HG02759 (cell line): ENCODE measurements around the gene CWC27.

Source experiments
- ATAC-seq: cut with Tn5 transposase; IDR thresholded peaks from one replicate; pipeline ENCODE4 v1.9.1; 2021; ENCODE audit warnings: mild to moderate bottlenecking, moderate library complexity; ENCODE audit not compliant: unreplicated experiment

CWC27 gene, protein sequence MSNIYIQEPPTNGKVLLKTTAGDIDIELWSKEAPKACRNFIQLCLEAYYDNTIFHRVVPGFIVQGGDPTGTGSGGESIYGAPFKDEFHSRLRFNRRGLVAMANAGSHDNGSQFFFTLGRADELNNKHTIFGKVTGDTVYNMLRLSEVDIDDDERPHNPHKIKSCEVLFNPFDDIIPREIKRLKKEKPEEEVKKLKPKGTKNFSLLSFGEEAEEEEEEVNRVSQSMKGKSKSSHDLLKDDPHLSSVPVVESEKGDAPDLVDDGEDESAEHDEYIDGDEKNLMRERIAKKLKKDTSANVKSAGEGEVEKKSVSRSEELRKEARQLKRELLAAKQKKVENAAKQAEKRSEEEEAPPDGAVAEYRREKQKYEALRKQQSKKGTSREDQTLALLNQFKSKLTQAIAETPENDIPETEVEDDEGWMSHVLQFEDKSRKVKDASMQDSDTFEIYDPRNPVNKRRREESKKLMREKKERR

DNA sequence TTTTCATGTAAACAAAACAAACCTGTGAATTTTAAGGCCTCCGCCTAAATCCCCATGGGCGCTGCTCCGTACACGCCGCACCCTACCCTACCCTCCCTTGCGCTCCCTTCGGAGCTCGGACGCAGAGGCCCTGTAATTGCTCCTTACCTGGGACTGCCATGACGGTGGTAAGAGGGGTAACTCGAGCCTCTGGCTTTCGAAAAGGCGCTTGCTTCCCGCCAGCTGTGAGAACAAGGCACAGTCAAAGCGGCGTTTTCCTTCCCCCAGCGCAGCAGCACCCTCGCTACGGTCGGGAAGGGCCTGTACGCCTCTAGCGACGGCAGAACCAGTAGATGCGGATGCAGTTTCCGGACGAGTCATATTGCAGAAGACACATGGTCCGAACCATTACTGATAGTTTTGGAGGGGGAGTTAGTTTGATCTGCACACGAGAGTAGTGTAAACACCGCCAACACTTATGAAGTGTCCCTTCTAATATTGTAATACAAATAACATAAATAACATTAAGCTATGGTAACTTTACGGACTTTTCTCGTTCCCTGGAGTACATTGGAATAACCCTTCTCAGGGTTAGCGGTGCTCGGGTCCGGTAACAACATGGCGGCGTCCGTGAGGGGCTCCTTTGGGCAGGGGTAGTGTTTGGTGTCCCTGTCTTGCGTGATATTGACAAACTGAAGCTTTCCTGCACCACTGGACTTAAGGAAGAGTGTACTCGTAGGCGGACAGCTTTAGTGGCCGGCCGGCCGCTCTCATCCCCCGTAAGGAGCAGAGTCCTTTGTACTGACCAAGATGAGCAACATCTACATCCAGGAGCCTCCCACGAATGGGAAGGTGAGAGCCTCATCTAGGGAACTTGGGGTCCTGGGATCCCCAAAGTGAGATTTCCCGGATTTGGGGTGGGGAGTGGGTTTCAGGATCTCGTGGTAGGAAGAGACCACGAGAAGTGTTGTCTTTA lies at the start of gene CWC27, which contains the start of gene SREK1IP1:
Gene CWC27, plus strand, starts transcription at position 573 of the 955 bp plus-strand sequence. Its CDS starts 217 bp downstream, at position 790.
Gene SREK1IP1, minus strand, starts transcription at position 334 of the 955 bp plus-strand sequence. Its CDS starts 174 bp downstream, at position 160.
- ATAC-seq = peak; percentile 96

DNA sequence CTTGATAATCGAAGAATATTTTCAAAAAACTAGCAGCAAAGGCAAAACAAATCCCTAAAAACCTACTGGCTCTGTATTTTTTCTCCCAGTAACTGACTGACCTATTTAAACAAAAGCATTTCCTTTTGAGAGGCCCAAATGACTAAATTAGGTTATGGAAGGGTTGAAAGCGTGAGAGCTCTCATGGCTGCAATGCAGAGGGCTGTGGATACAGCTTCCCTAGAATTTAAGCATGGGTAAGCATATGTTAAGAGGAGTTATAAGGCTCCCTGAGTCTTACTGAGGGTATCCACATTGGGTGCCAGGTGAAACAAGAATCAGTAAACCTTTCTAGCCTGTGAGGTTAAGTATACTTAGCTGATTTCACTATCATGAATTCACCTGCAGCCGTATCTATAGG lies 46.1 kb upstream of the CWC27 start:
- ATAC-seq = no peak

DNA sequence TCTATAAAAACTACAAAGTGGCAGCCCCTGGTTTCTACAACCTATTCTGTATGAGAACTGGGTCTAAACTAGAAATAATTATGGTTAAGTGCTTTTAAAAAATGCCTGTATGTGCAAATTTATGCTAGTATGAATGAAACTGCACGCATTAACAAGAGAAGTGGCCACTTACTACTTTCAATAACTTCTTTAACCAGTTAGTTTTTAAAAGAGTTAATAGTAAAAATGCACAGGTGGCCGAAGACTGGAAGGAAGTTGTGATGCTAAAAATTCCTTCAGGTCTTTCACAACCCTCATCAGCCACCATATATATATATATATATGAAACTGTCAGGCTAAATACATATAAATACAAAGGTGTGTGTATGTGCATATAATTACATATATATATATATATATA lies 41.6 kb upstream of the CWC27 start:
- no peak for ATAC-seq

DNA sequence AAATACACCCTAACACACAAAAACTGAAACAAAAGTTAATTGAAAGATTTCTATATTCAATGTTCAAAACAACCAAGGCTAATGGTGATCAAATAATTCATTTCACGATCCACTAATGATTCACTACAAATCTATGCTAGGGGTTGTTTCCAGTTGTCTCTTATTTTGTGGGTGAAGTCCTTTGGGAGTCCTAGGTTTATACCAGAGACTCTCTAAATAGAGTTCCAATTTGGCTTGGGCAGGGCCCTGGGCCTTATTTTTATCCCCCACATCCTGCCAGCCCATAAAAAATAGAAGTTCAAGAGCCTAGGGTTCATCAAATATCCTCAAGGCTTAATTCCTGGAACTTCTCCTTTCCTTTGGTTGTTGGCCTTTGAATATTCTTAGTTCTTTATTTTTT lies 26.3 kb upstream of the CWC27 start:
- no peak for ATAC-seq

DNA sequence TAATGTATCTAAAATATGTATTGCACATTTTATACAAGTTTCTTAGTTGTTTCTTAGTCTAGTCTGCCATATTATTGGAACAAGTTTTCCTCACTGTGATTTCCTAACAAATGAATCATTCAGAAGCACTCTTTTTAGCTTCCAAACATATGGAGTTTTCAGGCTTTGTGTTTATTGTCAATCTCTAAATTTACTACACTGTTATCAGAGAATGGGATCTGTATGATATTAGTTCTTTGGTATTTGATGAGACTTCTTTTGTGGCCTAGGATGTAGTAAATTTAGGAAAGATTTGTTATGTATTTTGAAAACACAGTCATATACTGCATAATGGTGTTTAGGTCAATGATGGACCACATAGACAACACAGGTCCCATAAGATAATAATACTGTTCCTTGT lies 25.9 kb upstream of the CWC27 start:
- no peak for ATAC-seq

DNA sequence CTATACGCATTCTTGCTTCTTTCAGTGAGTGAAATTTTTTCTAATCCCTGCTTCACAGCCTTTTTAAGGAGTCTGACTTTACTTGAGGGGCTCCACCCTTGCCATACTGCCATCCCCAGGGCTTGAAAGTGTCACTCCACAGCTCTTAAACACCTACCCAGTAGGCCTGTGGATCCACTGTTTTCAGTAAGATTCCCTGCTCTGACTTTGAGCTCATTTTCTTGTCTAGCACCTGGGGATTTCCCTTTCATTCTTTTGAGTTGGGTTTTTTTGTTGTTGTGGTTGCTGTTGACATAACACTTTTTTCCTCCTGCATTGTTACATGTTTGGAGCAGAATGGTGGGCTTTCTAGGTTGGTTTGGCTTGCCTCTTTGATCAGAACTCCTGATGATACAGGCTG lies 23.8 kb upstream of the CWC27 start:
- no peak for ATAC-seq

DNA sequence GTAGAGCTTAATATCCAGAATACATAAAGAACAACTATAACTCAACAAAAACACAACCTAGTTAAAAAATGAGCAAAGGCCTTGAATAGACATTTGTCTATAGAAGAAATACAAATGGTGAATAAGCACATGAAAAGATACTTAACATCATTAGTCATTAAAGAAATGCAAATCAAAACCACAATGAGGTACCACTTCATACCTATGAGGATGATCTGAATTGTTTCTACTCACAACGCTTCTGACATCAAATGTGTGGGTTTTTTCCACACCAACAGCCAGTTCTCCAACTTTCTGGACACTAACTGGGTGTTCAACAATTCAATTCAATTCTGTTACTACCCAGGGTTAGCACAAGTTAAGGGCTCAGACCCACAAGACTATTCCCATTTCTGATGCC lies 22.3 kb upstream of the CWC27 start:
- no peak for ATAC-seq

DNA sequence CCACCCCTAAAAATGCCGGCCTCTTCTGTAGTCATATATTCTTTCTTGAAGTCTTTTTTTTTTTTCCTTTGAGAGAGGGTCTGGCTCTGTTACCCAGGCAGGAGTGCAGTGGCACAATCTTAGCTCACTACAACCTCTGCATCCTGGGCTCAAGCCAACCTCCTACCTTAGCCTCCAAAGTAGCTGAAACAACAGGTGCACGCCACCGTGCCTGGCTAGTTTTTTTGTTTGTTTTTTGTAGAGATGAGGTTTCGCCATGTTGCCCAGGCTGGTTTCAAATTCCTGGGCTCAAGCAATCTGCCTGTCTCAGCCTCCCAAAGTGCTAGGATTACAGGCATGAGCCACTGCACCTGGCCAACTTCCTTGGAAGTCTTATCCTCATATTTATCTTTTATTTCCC lies 19.3 kb upstream of the CWC27 start:
- ATAC-seq = no peak

DNA sequence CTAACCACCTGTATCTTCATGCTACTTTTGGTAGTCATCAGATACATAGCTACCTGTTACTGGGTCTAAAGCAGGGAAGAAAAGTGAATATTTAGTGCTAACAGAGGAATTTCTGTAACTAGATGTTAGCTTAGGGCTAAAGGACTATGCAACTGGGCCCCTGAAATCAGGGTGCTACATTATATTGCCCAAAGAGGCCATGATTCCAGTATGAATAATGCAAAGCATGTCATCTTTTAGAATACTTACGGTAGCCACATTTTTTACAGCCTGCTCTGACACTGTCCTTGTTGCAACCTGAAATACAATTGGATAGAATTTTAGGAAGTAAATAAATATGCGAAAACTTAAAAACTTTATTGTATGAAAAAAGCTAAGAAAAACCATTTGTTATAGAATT lies 14.7 kb upstream of the CWC27 start:
- ATAC-seq = no peak

DNA sequence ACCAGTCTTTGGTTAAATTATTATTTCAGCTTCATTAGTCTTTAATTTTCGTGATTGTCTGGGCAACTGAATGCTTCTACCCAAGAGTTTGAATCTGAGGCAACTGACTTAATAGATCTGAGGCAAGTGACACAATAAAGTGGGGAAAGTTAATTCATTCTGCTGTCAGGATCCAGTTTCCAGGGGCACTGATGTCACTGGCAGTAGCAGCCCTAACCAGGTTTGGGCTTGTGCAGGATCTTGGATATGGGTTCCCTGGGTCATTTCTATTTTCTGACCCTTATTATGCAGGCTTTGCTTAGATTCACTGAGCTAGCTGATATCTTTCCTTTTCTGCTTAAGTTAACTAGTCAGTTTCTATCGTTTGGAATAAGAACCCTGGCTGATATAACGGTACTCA lies 9.8 kb upstream of the CWC27 start:
- no peak for ATAC-seq

DNA sequence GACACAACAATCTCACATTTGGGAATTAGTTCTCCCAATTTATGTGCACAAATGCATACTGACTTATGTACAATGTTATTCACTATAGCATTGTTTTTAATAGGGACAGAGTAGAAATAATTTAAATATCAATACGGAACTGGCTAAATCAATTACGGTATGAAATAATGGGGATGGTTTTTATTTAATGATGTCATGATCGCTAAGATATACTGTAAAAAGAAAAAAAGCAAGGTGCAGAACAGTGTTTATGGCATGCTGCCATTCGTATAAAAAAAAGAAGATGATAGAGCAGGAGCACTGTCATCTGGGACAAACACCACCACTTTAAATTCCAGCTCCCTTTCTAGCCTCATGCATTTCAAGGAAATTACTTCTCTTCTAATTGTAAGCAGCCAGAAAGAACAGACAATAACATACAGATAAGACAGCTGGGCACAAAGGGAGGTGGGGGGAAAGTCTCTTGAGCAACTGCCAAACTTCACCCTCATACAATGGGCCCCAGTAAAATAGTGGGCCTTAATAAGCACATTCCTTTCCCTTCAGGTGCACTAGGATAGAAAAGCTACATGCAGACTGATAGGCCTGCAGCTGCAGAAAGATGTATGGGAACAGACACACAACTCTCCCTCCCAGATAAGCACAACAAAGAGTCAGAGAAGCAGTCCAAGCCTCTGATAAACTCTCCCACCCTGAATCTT lies 8.6 kb upstream of the CWC27 start:
- no peak for ATAC-seq

DNA sequence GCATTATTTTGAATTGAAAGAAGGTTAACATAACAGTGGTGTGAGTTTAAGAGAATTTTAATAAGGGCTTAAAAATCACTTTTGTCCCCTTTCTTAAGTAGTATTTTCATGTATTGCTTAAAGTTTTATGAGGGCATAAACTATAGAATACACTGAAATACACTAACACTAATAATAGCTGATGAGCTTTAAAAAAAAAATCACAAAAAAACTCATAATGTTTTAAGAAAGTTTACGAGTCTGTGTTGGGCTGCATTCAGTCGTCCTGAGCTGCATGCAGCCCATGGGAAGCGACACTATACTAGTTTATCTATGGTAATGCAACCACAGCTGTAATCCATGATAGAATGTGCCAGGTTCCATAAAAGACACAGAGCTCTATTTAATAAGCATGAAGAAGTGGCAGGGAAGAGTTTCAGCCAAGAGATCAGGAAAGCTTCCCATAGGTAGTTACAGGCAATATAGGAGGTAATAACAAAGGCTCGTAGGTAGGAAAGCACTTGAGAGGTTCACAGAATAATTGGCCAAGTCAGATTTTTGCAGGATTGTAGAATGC lies 4.7 kb upstream of the CWC27 start:
- ATAC-seq = no peak

DNA sequence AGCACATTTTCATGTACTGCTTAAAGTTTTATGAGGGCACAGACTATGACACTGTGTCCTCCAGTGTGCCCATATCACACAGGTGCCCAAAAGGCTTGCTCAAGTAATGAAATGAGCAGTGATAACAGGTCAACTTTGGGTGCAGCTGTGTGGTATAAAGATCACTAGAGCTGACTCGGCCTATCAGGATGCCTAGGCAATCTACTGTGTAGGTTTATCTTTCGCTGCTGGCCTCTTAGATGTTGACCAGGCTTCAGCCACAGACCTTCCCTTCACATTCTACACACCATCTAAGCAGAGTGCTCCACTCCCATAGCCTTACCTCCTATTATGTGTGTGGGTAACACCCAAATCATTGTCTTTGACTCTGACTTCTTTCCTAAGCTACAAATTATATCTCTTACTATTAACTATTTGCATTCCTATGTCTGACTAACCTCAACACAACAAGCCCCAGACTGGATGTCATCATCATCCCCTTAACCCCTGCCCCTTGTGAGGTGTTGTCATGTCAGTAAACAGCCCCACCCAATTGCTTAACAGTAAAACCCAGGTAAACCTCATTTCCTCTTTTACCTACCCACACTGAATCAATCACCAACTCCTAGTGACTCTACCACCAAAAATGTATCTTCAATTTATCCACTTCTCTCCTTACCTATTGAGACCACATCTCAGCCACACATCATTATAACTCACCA lies 2.8 kb upstream of the CWC27 start:
- ATAC-seq = no peak

DNA sequence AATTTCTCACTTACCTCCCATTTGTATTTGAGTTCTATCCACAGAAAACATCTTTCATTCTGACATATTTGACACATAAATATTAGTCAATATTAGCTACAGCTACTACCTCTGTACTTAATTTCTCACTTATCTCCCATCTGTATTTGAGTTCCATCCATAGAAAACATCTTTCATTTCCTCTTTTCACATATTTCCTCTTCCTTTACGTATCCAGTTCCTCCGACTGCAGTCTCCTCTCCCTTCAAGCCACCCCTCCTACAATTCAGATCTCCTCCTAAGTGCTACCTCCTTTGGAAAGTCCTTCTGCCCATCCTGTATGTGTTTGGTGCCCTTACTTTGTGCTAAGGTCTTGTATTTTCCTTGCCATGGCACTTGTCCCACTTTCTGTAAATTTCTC lies 1.8 kb upstream of the CWC27 start:
- no peak for ATAC-seq

DNA sequence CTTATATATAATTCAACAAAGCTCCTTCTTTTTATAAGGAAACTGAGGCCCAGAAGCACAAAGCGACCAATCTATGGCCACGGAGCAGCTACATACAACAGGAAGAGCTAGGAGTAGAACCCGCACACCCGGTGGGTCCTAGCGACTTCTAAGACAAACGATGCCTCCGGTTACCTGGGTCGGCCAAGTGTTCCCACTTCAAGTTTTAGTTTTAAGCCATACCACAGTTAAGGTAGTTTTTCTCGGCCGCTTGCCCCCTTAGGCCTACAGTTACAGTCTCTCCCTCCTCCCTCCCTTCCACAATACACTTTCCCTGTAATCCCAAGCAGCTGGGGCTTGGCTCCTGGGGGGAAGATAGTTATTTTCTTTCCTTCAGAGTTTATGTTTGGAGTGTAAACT lies 772 bp upstream of the CWC27 start:
- ATAC-seq = peak; percentile 13

DNA sequence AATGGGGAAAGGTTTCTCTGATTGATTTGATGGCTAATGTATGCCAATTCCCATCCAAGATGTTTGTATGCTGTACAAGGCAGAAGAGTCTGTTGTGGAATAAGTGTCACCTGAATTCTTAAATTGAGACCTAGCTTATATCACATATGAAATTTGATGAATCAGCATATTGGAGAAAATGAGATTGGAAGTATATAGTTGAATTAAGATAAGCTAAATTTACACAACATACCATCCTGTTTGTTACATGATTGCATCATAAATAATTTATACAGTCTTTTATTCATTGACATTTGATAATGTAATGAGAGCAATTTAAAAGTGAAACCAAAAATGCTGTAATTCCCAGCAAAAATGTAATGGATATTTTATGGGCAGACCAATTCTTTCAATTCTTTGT lies 1.1 kb downstream of the CWC27 start:
- ATAC-seq = no peak

DNA sequence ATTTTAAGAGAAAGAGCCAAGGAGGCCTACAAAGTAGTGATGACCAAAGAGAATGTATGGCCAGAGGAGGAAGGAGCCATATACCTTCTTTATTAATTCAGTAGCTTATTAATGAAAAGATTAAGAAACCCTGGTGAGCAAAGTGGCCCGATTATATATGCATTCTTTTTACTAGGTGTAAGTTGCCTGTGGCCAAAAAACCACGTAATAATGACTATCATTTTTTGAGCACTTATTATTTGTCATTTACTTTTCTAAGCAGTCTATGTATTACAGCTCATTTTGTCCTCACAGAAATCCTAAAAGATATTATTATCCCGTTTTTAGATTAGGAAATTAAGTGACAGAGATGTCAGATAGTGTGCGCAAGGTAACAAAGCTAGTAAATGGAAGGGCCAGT lies 3.0 kb downstream of the CWC27 start:
- no peak for ATAC-seq

DNA sequence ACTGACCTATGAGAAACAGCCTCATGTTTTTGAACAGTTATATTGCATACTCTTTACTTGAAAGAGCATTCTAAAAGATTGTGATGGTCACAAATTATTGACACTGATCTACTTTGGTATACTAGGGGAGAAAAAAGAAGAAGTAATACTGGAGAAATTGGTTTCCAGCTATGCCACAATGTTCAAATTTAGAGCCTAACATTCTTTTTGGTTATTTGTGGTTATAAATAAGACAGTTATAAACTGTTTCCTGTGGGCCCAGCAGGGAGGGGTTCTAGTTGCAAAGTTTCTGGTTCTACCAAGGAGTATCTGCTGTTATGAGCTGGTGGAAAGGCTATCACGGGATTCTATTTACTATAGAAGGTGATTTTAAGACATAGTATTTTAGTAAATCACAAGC lies 4.8 kb downstream of the CWC27 start:
- ATAC-seq = peak; percentile 55

DNA sequence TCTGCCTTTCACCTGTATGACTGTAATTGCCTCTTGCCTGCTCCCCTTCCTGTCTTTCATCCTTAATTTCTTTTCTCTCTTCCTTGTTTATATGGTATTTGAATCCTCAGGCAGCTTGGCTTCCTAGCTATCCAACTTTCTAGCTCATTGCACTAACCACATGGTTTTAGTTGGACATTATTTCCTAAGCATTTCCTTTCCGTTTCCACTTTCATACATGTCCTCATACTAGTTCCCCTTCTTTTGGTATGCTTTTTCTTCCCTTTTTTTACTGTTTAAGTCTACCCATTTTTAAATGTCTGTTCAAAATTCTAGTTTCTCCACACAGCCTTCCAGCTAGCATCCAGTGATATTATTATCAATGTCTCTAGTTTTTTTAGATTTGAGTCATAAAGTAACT lies 6.6 kb downstream of the CWC27 start:
- ATAC-seq = no peak

DNA sequence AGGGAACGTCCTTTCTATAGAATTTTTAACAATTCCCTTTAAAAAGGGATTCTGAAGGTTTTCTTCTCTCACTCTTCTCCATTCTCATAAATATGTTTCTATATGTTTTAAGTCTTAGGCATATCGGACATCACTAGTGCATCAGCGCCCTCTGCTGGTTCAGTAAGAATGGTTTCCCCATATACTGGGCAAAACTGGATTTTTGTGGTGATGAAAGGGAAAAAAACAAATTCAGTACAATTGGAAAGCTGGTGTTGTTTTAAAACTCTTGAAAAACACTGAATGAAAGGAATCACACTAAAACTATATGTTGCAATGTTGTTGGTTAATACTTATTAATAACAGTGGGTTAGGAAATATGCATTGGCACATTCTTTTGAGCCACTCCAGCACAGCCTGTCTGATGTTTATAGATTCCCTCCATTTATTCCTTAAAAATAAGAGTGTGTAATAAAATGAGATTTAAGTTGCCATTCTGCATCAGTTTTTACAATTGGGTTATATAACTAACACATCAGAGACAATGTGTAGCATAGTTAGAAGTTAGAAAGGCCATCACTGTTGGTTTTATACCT lies 15.8 kb downstream of the CWC27 start:
- ATAC-seq = peak; percentile 93
